Measurements from ENCODE around the gene THY1.

- TF ChIP-seq CTCF (IDR thresholded peaks at IDR 0.05) = no peak
- no peak for TF ChIP-seq POLR2A (IDR thresholded peaks at IDR 0.05)
Observed at GRCh38 chr11:119409731-119410130, 13.2 kb downstream of the THY1 start.

Measured in Peyer's patch (tissue), 4 donors.